Measurements from ENCODE around the gene BET1L.

DNA sequence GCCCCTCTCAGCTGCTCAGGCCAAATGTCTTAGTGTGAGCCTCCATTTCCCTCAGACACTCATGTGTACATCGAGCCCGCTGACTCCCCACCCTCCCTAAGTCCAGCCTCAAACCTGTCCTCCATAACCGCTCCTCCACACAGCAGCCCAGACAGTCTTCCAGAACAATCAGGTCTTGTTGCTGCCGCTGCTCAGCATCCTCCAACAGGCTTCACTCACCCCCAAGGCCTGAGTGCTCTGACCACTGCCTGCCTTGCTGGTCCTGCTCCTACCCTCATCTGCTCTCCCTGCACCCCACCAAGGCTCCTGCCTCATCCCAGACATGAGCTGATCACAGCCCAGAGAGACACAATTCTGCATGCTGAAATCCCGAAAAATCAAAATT, 46.7 kb upstream of the BET1L start:
- TF ChIP-seq CTCF (conservative IDR thresholded peaks at IDR 0.05; ENCODE audit: low read length) = no peak
- TF ChIP-seq EZH2phosphoT487 (IDR thresholded peaks at IDR 0.05; ENCODE audit: borderline replicate concordance, low read depth, low read length) = no peak

Data from OCI-LY7 (cell line).